ENCODE data around the gene LITAFD.

Gene LITAFD

GRCh38 chr16:8900343-8900742 is 18.2 kb downstream of the LITAFD start:
- Histone ChIP-seq H3K4me3 (ENCODE audit: low read depth in 1 of 2, low read length in 1 of 2) (no peak overlapping the region), H3K9me3 (no peaks in the 10 kb centered on the region), H3K4me1 (ENCODE audit: control insufficient read depth in 1 of 2, insufficient read depth in 1 of 2, low read depth in 1 of 2, low read length in 1 of 2) (no peaks in the 10 kb centered on the region), H3K36me3 (peaks cover 99% of the 10 kb centered on the region), H3K27ac (no peak overlapping the region), H3K27me3 (no peaks in the 10 kb centered on the region)
- no peak for TF ChIP-seq CTCF (IDR thresholded peaks at IDR 0.05)

DNA sequence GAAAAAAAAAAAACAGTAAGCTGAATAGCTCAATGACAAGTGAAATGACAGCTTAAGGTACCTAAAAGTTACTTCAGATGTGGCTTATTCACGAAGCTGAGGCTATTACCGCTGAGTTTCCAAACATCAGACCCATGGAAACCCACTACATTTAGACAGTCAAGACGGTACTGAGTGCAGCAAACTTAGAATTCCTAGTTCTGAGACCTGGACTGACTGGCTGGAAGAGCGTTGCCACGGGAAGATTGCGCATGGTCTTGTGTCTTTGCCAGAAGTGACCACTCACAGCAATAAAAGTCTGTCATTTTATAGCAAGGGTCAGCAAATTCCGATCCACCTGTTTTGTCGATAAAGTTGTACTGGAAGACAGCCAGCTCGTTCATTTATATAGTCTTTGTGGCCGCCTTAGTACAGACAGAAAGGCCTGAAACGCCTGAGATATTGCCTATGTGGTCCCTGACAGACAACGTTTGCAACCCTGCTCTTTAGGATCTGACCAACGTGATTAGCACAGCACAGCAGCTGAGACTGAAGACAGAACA is 19.2 kb downstream of the LITAFD start:
- peaks cover 99% of the 10 kb centered on the region for H3K36me3 ChIP-seq
- no peaks in the 10 kb centered on the region for H3K4me1 ChIP-seq (ENCODE audit: control insufficient read depth in 1 of 2, insufficient read depth in 1 of 2, low read depth in 1 of 2, low read length in 1 of 2)
- H3K27me3 ChIP-seq: no peaks in the 10 kb centered on the region
- no peaks in the 10 kb centered on the region for H3K9me3 ChIP-seq
- TF ChIP-seq CTCF (IDR thresholded peaks at IDR 0.05): no peak
- H3K27ac ChIP-seq: no peak overlapping the region
- no peak overlapping the region for H3K4me3 ChIP-seq (ENCODE audit: low read depth in 1 of 2, low read length in 1 of 2)

DNA sequence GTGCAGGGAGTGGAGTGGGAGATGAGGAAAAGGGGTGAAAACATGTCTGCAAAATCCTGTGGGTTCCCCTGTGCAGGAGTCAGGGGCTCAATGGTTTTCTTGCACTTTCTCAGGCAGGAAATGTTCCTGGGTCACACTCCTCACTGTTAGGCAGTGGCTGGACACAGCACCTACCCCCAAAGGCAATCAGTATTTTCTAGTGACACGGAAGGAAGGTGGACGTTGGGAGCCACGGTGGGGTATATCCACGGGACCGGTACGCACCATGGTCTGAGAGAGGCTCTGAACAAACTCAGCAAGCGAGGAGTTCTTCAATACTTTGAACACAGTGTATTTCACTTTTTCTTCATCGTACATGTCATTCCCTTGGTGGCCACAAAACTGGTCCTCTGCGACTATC is 20.9 kb downstream of the LITAFD start:
- peaks cover 99% of the 10 kb centered on the region for H3K36me3 ChIP-seq
- peaks cover 0 to 5% of the 10 kb centered on the region in 2 experiments for H3K4me1 ChIP-seq (ENCODE audit: control insufficient read depth in 1 of 2, insufficient read depth in 1 of 2, low read depth in 1 of 2, low read length in 1 of 2)
- H3K4me3 ChIP-seq (ENCODE audit: low read depth in 1 of 2, low read length in 1 of 2): no peak overlapping the region
- TF ChIP-seq CTCF (IDR thresholded peaks at IDR 0.05): no peak
- no peak overlapping the region for H3K27ac ChIP-seq
- H3K27me3 ChIP-seq: no peaks in the 10 kb centered on the region
- H3K9me3 ChIP-seq: no peaks in the 10 kb centered on the region

GRCh38 chr16:8904018-8904430 is 21.9 kb downstream of the LITAFD start:
- H3K36me3 ChIP-seq: peaks cover 99% of the 10 kb centered on the region

GRCh38 chr16:8905168-8905762 is 23.1 kb downstream of the LITAFD start:
- H3K36me3 ChIP-seq: peaks cover 99% of the 10 kb centered on the region
- H3K4me1 ChIP-seq (ENCODE audit: control insufficient read depth in 1 of 2, insufficient read depth in 1 of 2, low read depth in 1 of 2, low read length in 1 of 2): peaks cover 0 to 5% of the 10 kb centered on the region in 2 experiments
- H3K27ac ChIP-seq: no peak overlapping the region
- no peaks in the 10 kb centered on the region for H3K27me3 ChIP-seq
- TF ChIP-seq CTCF (IDR thresholded peaks at IDR 0.05): no peak
- no peaks in the 10 kb centered on the region for H3K9me3 ChIP-seq
- no peak overlapping the region for H3K4me3 ChIP-seq (ENCODE audit: low read depth in 1 of 2, low read length in 1 of 2)

More at GRCh38 chr16:8904018-8904430, 21.9 kb downstream of the LITAFD start:
- Histone ChIP-seq H3K4me1 (ENCODE audit: control insufficient read depth in 1 of 2, insufficient read depth in 1 of 2, low read depth in 1 of 2, low read length in 1 of 2) (peaks cover 0 to 5% of the 10 kb centered on the region in 2 experiments), H3K27me3 (no peaks in the 10 kb centered on the region), H3K9me3 (no peaks in the 10 kb centered on the region), H3K27ac (no peak overlapping the region), H3K4me3 (ENCODE audit: low read depth in 1 of 2, low read length in 1 of 2) (no peak overlapping the region)
- no peak for TF ChIP-seq CTCF (IDR thresholded peaks at IDR 0.05)

All from neutrophil (primary cell).